Fibroblast of lung (primary cell): Measurements from ENCODE around the gene GBX2. TPM values are rescaled to one million over a fixed set of nuclear protein-coding genes. Genes with fewer than 3 reads are reported as not detected.

Source experiments
- DNase-seq, 2 donors: peaks; one replicate each; pipeline versions ENCODE4 v3.0.0 to v3.0.0-alpha.2; 2010; ENCODE audit warnings: low read depth in 2 of 2
- H2AFZ ChIP-seq: 2 replicates; pipeline ENCODE4 v1.5.1; 2012; ENCODE audit warnings: low read length, control low read depth, inconsistent platforms
- H3K27ac ChIP-seq: 2 replicates; pipeline ENCODE4 v1.5.1; 2011; ENCODE audit warnings: low read length, control low read depth; ENCODE audit not compliant: insufficient read depth
- H3K27me3 ChIP-seq: 2 replicates; pipeline ENCODE4 v1.5.1; 2011; ENCODE audit warnings: mild to moderate bottlenecking, low read length; ENCODE audit not compliant: control insufficient read depth, insufficient read depth
- H3K36me3 ChIP-seq: 2 replicates; pipeline ENCODE4 v1.5.1; 2011; ENCODE audit warnings: low read length; ENCODE audit not compliant: control insufficient read depth, insufficient read depth
- H3K4me1 ChIP-seq: 2 replicates; pipeline ENCODE4 v1.5.1; 2011; ENCODE audit warnings: low read length; ENCODE audit not compliant: control insufficient read depth, insufficient read depth; ENCODE audit errors: extremely low read depth
- H3K4me2 ChIP-seq: 2 replicates; pipeline ENCODE4 v1.5.1; 2011; ENCODE audit warnings: low read length, control low read depth; ENCODE audit not compliant: insufficient read depth; ENCODE audit errors: extremely low read depth
- H3K4me3 ChIP-seq, 4 experiments: fragments of 200-600 bp in 1 of 4; sonication (generic) in 1 of 4; replicated peaks in 1 of 4; 2 replicates each; pipeline ENCODE4 v1.5.1; 2011 to 2016; ENCODE audit warnings: low read length in 4 of 4, low read depth in 3 of 4, mild to moderate bottlenecking in 3 of 4, control low read depth in 2 of 4, inconsistent platforms in 1 of 4, mixed read lengths in 1 of 4; ENCODE audit not compliant: insufficient read depth in 1 of 4; ENCODE audit errors: control extremely low read depth in 1 of 4
- H3K79me2 ChIP-seq: 2 replicates; pipeline ENCODE4 v1.5.1; 2012; ENCODE audit warnings: mild to moderate bottlenecking, low read length, inconsistent platforms; ENCODE audit not compliant: control insufficient read depth, insufficient read depth
- H3K9ac ChIP-seq: 2 replicates; pipeline ENCODE4 v1.5.1; 2011; ENCODE audit warnings: mild to moderate bottlenecking, low read length, control low read depth; ENCODE audit not compliant: insufficient read depth
- H3K9me3 ChIP-seq: 2 replicates; pipeline ENCODE4 v1.5.1; 2012; ENCODE audit warnings: low read depth, low read length; ENCODE audit not compliant: control insufficient read depth, insufficient read depth
- H4K20me1 ChIP-seq: 2 replicates; pipeline ENCODE4 v1.5.1; 2011; ENCODE audit warnings: low read length; ENCODE audit not compliant: control insufficient read depth, insufficient read depth; ENCODE audit errors: extremely low read depth
- CTCF ChIP-seq, 2 donors: IDR thresholded peaks in 1 of 2; conservative IDR thresholded peaks in 1 of 2; 1 replicate in 1 of 2; 2 replicates in 1 of 2; pipeline ENCODE4 v1.5.1; 2011 to 2012; ENCODE audit warnings: low read length in 2 of 2, control low read depth in 1 of 2, inconsistent platforms in 1 of 2, low read depth in 1 of 2, mild to moderate bottlenecking in 1 of 2
- EZH2 ChIP-seq: IDR thresholded peaks from 2 replicates; pipeline ENCODE4 v1.5.1; 2012; ENCODE audit warnings: low read length, control low read depth, mild to moderate bottlenecking; ENCODE audit errors: missing control alignments
- polyA plus RNA-seq, 2 donors: library from polyadenylated mRNA; depleted of rRNA in 1 of 2; stranded (reverse) in 1 of 2; unstranded in 1 of 2; fragments of >200 nt; gene quantifications; 2 replicates each; pipeline ENCODE4 v1.2.1, GENCODE V29; 2011 to 2012; ENCODE audit warnings: missing spikeins in 1 of 2
- total RNA-seq: library from RNA; depleted of rRNA; stranded (reverse); fragments of >200 nt; gene quantifications from 2 replicates; pipeline ENCODE4 v1.2.1, GENCODE V29; 2014

GBX2 gene
- total and polyA plus RNA-seq, 2 donors (not counting 1 experiment from before 2014, with no cell fraction given) = 0.25 TPM; not detected in 1

DNA sequence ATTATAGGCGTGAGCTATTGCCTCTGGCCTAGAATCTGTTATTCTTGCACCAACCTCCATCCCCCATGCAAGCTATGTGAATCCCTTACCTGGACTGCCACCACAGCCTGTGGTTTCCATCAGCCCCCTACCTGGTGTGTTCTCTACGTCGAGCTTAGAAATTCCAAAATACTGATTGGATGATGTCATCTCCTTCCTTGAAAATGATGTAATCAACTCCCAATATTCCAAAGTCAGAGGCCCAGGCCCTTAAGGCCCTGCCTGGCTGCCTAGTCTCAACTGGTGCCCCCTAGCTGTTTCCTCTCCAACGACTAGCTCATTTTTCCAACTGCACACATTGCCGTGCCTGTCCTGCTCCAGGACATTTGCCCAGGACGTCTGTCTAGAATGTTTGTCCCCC, 41.3 kb upstream of the GBX2 start:
- peak in 1 of 2 donors; percentile 9 for DNase-seq

GRCh38 chr2:236208019-236208926, 40.1 kb upstream of the GBX2 start:
- Histone ChIP-seq H3K79me2 (no peaks in the 10 kb centered on the region), H3K4me1 (no peaks in the 10 kb centered on the region), H2AFZ (no peak overlapping the region), H3K27me3 (no peaks in the 10 kb centered on the region), H3K36me3 (no peaks in the 10 kb centered on the region), H3K4me3 (no peak overlapping the region), H3K9me3 (no peaks in the 10 kb centered on the region), H3K4me2 (no peak overlapping the region), H3K9ac (no peak overlapping the region), H3K27ac (no peak overlapping the region), H4K20me1 (no peaks in the 10 kb centered on the region)
- no peak for DNase-seq
- TF ChIP-seq EZH2 (no peak), CTCF (conservative IDR thresholded peaks at IDR 0.05 in 1 of 2, IDR thresholded peaks at IDR 0.05 in 1 of 2; ENCODE audit: low read depth in 1 of 2, low read length in 2 of 2) (no peak)

More for the DNA sequence above, 41.3 kb upstream of the GBX2 start:
- H3K9ac ChIP-seq = no peak overlapping the region
- no peaks in the 10 kb centered on the region for H3K36me3 ChIP-seq
- H4K20me1 ChIP-seq = no peaks in the 10 kb centered on the region
- H3K79me2 ChIP-seq = no peaks in the 10 kb centered on the region
- H3K9me3 ChIP-seq = no peaks in the 10 kb centered on the region
- no peak overlapping the region for H3K4me3 ChIP-seq
- no peak overlapping the region for H3K27ac ChIP-seq
- H3K27me3 ChIP-seq = no peaks in the 10 kb centered on the region
- TF ChIP-seq CTCF (conservative IDR thresholded peaks at IDR 0.05 in 1 of 2, IDR thresholded peaks at IDR 0.05 in 1 of 2; ENCODE audit: low read depth in 1 of 2, low read length in 2 of 2) = no peak
- no peak for TF ChIP-seq EZH2
- no peak overlapping the region for H2AFZ ChIP-seq
- no peaks in the 10 kb centered on the region for H3K4me1 ChIP-seq
- H3K4me2 ChIP-seq = no peak overlapping the region

DNA sequence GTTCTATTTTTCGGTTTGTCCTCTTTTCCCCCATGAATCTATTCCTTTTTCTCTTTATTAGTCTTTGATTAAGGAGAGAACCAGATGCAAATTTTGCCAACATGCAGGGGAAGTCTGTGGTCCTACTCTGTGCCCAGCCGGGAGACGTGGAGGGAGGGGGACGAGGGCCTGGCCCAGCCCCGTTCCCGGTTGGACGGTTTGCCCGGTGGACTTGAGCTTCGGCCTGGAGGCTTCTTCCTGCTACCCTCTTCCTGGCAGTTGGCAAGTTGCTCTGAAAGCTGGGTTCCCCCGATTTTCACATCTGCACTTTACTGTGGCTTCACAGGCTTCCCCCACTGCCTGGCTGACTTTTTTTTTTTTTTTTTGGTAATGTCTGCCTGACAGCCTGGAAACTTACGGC, 39.3 kb upstream of the GBX2 start:
- no peaks in the 10 kb centered on the region for H4K20me1 ChIP-seq
- H3K9ac ChIP-seq = no peak overlapping the region
- TF ChIP-seq EZH2 = no peak
- TF ChIP-seq CTCF (conservative IDR thresholded peaks at IDR 0.05 in 1 of 2, IDR thresholded peaks at IDR 0.05 in 1 of 2; ENCODE audit: low read depth in 1 of 2, low read length in 2 of 2) = no peak
- H3K36me3 ChIP-seq = no peaks in the 10 kb centered on the region
- H3K79me2 ChIP-seq = no peaks in the 10 kb centered on the region
- no peaks in the 10 kb centered on the region for H3K9me3 ChIP-seq
- H3K27me3 ChIP-seq = no peaks in the 10 kb centered on the region
- H2AFZ ChIP-seq = no peak overlapping the region
- H3K4me1 ChIP-seq = no peaks in the 10 kb centered on the region
- no peak overlapping the region for H3K4me2 ChIP-seq
- DNase-seq = no peak
- no peak overlapping the region for H3K27ac ChIP-seq
- no peak overlapping the region for H3K4me3 ChIP-seq
